LNCAP (cell line): ENCODE measurements around the gene CDH22.

ENCODE experiments used
- CTCF ChIP-seq: fragments of 450-650 bp; IDR thresholded peaks from 2 replicates; pipeline ENCODE4 v1.5.1; 2017; ENCODE audit warnings: mild to moderate bottlenecking

The CDH22 gene

GRCh38 chr20:46305973-46306360, 2.3 kb downstream of the CDH22 start:
- no peak for TF ChIP-seq CTCF

GRCh38 chr20:46305331-46305972, 2.8 kb downstream of the CDH22 start:
- no peak for TF ChIP-seq CTCF

DNA sequence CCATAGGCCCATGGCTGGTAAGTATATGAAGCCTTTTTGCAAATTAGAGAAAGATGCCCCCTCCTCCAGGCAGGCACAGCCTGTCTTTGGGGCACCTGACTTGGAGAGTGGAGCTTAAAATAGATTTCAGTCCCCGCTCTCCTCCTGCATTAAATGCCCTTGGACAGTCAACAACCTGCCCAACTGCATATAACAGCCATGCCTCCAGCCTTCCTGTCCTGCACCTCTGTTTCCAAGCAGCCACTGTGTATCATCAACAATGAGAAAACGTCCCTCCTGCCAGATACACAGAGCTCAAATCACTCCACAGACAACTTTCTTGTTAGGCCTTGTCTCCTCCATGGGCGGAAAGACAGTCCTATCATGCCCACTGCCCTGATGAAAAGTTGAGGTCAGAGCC, 3.4 kb downstream of the CDH22 start:
- TF ChIP-seq CTCF = no peak

- no peak for TF ChIP-seq CTCF
Measured at GRCh38 chr20:46304361-46304760, 3.9 kb downstream of the CDH22 start.

DNA sequence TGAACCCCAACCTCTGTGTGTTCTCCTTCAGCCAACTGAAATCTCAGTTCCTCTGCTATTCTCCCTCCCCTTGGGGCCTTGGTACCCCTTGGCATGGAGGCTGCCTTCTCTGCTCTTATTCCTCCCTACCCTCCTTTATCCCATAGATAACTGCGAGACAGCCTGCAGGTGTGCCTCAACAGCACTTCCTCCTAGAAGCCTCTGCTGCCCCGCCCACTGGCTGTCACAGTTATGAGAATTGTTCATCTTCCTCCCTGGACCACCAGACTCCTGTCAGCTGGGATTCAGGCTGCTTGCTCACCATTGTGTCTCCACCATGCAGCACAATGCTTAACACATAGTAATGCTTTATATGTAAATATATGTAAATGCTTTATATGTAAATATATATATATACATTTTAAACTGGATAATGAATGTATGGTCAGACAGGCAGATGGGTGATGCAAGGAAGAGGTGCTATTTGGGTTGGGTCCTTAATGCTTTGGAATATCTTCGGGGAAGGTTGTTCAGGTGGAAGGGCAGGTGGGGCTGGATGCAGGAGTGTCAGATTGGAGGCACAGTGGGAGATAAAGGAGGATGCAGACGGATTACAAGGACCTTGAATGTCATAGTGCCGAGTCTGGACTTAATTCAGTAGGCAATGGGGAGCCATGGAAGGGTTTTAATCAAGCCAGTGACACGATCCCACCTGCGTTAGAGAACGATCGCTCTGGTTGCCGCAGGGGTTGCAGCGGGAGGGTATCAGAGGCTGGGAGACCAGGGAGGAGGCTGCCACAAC, 4.9 kb downstream of the CDH22 start:
- TF ChIP-seq CTCF = no peak

DNA sequence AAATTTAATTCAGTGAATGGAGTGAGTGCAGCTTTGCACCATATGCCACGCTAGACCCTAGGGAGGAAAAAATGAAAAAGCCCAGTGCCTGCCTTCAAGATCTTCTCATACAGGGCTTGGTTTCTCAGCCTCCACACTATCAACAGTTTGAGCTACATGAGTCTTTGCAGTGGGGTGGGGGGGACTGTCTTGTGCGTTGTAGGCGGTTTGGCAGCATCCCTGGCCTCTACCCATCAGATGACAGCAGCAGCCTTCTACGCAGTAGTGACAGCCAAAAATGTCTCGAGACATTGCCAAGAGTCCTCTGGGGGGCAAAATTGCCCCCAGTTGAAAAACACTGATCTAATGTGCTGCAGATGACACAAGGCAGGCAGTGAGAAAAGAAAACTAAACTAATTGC, 6.2 kb downstream of the CDH22 start:
- TF ChIP-seq CTCF = no peak

GRCh38 chr20:46300281-46300680, 8.0 kb downstream of the CDH22 start:
- no peak for TF ChIP-seq CTCF
